Subcutaneous adipose tissue (tissue), 4 donors: ENCODE results near the gene ZC2HC1C. TPM values are rescaled to one million over a fixed set of nuclear protein-coding genes. Genes with fewer than 3 reads are reported as not detected.

ENCODE experiments used
- total RNA-seq, 4 donors: library from RNA; depleted of rRNA; stranded (reverse); fragments of >200 nt; gene quantifications; one replicate each; pipeline ENCODE4 v1.1.0, GENCODE V29; 2016
- TF ChIP-seq, protein P1 (sequence below): fragments of 450-650 bp; IDR thresholded peaks from one replicate; pipeline ENCODE4 v1.5.1; 2016; ENCODE audit warnings: low read depth, mild to moderate bottlenecking, control low read depth, antibody characterized with exemption, moderate library complexity

ZC2HC1C gene
- total RNA-seq, 4 donors from 2014 or later, result 0.51 to 4.2 (median 1.6) TPM

DNA sequence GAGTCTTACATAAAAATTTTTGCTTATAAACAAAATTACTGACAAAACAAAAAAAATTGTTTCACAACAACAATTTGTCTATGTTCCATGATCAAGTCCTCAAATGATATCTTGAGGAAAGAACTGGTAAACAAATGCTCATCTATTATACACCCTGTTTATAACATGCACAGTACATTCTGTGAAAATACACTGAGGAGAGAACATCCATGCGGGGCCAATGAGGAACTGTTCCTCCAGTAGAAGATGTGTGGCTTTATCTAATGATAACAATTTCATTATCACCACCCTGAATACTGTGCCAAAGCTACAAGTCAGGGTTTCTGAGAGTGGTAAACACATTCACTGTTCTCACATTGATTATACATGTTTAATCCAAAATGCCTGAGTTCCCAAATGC is 28.9 kb upstream of the ZC2HC1C start:
- TF ChIP-seq, protein P1, sequence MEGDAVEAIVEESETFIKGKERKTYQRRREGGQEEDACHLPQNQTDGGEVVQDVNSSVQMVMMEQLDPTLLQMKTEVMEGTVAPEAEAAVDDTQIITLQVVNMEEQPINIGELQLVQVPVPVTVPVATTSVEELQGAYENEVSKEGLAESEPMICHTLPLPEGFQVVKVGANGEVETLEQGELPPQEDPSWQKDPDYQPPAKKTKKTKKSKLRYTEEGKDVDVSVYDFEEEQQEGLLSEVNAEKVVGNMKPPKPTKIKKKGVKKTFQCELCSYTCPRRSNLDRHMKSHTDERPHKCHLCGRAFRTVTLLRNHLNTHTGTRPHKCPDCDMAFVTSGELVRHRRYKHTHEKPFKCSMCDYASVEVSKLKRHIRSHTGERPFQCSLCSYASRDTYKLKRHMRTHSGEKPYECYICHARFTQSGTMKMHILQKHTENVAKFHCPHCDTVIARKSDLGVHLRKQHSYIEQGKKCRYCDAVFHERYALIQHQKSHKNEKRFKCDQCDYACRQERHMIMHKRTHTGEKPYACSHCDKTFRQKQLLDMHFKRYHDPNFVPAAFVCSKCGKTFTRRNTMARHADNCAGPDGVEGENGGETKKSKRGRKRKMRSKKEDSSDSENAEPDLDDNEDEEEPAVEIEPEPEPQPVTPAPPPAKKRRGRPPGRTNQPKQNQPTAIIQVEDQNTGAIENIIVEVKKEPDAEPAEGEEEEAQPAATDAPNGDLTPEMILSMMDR, result no peak

DNA sequence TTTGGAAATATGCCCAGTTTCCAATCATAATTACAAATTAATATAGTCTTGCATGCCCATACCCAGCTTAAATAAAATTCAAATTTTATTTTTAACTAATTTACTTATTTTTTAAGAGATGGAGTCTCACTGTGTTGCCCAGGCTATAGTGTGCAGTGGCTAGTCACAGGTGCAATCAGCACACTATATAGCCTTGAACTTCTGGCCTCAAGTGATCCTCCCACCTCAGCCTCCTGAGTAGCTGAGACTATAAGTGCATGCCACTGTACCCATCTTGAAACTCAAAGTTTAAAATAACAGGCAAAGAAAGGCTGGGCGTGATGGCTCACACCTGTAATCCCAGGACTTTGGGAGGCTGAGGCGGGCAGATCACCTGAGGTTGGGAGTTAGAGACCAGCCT is 28.5 kb upstream of the ZC2HC1C start:
- TF ChIP-seq, protein P1, result no peak

DNA sequence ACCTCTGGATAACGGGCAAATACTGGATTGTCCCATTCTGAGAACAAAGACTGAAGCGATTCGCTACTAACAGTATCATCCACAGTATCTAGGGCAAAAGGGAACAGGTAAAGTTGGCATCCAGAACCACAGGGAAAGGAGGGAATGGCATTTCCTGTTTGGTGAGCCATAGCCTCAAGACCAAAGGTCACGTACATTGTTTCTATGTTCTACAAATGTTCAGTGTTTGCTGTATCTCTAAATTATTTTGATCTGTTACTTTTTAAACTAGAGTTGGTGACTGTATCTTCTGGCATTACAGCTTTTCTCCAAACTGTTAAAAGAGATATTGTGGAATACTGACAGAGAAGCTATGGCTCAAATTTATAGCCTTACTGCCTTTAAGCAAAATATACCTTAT is 27.8 kb upstream of the ZC2HC1C start:
- TF ChIP-seq, protein P1, result no peak

DNA sequence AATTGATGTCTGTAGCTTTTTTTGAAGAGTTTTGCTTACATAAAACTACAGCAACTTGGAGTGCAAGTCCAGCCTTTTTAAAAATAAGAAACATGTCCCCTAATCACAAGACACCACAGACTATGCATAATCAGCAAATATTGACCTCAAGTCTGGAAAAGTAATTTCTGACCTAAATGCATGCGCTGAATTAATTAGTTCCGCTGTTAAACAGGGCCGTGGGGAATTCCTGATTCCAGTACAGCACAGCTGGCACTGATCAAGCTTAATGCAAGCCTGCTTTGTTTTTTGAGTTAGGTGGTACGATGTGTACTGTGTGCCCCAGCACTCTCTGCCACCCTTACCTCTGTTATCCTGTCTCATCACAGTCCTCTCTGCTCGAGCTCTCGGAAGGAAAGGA is 27.4 kb upstream of the ZC2HC1C start:
- TF ChIP-seq, protein P1, result no peak

DNA sequence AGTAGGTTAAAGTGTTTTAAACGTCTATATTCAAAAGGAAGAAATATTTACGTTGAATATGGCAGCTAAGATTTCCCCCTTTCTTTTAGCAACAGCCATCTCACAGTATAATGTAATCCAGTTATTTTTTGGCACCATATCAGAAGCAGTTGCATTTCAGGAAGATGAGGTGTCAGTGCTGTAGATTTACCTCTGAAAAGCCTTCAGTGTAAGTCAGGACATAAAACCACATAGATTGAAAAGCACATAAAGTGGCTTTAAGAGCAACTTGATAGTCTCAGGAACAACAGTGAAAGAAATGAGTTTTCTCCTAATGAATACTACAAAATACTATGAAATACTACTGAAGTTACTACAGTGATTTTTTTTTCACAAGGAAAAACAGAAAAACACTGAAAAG is 25.1 kb upstream of the ZC2HC1C start:
- TF ChIP-seq, protein P1, result no peak

DNA sequence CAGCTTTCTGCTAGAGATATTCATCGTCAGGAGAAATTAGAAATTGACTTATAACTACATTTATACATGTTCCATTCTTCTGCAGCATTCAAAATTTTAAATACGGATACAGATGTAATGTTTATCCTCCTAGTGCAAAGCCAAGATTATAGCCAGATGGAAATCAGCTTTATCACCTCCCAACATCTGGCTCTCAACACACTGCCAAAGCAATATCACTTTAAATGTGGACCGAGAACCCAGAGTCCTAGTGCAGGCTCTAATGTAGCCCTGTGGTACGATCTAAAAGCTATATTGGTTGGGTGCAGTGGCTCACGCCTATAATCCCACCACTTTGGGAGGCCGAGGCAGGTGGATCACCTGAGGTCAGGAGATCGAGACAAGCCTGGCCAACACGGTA is 24.7 kb upstream of the ZC2HC1C start:
- TF ChIP-seq, protein P1, result no peak

DNA sequence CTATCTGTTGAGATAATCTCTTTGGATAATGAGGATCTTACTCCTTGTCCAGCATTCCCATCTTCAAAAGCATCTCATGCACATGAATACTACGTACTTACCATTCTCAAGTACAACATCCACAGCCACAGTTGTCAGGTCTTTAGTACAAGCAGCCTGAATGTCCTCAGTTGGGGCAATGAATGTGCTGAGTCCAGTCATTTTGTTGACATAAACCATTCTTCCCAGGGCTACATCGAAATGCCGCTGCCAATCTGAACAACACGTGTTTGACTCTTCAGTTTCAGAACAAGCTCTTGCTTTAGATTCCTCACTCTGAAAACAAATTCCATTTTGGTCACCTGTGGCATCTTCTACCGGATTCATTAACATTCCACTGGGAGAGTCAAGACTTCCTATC is 23.2 kb upstream of the ZC2HC1C start:
- TF ChIP-seq, protein P1, result no peak
